Sciatic nerve (tissue), 2 donors: Measurements from ENCODE around the gene RDX. TPM values are rescaled to one million over a fixed set of nuclear protein-coding genes. Genes with fewer than 3 reads are reported as not detected.

Experiments
- ATAC-seq: fragments of 200-7000 bp; cut with Tn5 transposase; one replicate; pipeline ENCODE4 v1.9.1; 2020; ENCODE audit warnings: mild to moderate bottlenecking, moderate library complexity
- DNase-seq: peaks from one replicate; pipeline ENCODE4 v3.0.0-alpha.2; 2020; ENCODE audit warnings: low spot score
- intact Hi-C: fragments of 100-400 bp; cut with DNase I; formaldehyde crosslinking; loops from one replicate; pipeline ENCODE4 v1.14.2; 2022
- total RNA-seq: library from RNA; stranded (reverse); fragmentation: NEBNext Ultra II Directional; extraction: Animal tissue kit (Norgen Biotek cat#: 25700); gene quantifications from one replicate; pipeline ENCODE4 v1.2.1, GENCODE V29; 2021
- donor health status: DM: no; HTN: no; CAD: no.
- donor health status: DM: no; HTN: no; CAD: no.

Gene RDX
- total RNA-seq, result 195 TPM

- ATAC-seq, result peak; percentile 81
- intact Hi-C loops, result no loop called here
- peak; percentile 81 for DNase-seq
Measured at GRCh38 chr11:110296226-110297075, at the start of gene RDX. Gene RDX, minus strand, starts transcription at chr11:110296614. Its CDS starts 16,922 bp downstream, at chr11:110279692.

- DNase-seq, result no peak
- no peak for ATAC-seq
- intact Hi-C loops, result no loop called here
Measured at GRCh38 chr11:110345743-110346142, 49.3 kb upstream of the RDX start.

DNA sequence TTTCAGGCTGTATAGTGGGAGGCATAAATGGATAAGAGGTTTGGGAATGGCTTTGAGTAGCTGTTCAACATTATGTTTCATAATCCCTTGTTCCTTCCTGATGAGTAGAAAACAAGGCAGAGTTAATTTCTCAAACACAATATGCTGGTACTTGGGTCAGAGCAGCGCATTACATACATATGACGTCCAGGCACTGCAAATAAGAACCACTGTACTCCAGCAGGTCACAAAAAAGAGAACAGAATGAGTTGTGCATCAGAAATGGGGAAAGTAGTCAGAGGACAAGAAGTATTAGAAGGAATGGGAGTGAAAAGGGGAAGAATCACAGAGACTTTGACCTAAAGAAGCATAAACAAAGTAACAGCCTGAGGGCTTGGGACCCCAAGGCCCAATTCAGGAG is 44.0 kb upstream of the RDX start:
- DNase-seq, result no peak
- intact Hi-C loops, result no loop called here
- no peak for ATAC-seq

DNA sequence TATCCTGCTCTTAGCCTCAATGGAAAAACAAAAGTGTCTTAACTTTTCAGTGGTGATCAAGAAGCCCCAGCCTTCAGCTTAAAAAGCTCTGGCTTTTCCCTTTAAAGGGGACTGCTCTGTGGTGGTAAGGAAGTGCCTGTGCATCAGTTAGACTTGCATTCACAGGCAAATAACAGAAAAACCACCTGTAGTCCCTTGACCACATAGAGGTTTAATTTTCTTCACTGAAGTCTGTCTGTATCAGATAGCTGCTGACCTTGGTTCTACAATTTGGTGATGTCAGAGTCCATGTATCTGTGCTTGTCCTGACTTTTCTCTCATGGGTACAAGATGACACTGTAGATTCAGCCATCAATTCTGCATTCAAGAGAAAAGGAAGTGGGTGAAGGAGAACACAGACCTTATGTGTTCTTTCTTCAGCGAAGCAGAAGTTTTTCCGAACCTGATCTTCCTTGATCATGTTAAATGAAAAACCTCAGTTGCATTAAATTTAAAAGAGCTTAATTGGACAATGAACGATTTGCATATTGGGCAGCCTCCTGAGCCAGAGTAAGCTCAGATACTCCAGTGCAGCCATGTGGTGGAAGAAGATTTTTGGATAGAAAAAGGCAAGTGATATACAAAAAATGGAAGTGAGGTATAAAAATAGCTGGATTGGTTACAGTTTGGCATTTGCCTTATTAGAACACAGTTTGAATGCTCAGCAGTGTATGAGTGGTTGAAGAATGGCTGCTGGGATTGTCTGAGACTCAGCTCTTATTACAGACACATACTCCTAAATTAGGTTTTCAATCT is 43.2 kb upstream of the RDX start:
- intact Hi-C loops, result no loop called here
- no peak for ATAC-seq
- DNase-seq, result no peak

GRCh38 chr11:110338684-110339083 is 42.3 kb upstream of the RDX start:
- no peak for DNase-seq
- ATAC-seq, result no peak
- intact Hi-C loops, result no loop called here

DNA sequence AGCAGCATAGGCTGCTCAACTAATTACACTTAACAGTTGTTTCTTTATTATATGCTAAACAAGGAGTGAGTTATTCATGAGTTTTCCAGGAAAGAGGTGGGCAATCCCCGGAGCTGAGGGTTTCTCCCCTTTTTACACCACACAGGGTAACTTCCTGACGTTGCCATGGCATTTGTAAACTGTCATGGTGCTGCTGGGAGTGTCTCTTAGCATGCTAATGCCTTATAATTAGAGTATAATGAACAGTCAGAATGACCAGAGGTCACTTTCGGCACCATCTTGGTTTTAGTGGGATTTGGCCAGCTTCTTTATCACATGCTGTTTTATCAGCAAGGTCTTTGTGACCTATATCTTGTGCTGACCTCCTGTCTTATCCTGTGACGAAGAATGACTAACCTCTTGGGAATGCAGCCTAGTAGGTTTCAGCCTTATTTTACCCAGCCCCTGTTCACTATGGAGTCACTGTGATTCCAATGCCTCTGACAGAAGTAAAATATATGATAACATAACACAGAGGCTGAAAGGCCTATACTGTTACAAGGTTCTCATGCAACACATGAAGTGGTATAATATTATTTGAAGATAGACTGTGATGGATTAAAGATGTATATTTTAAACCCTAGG is 41.3 kb upstream of the RDX start:
- intact Hi-C loops, result no loop called here
- DNase-seq (no peak), ATAC-seq (no peak)

GRCh38 chr11:110336054-110336453 is 39.6 kb upstream of the RDX start:
- DNase-seq, result no peak
- intact Hi-C loops, result no loop called here
- ATAC-seq, result no peak

DNA sequence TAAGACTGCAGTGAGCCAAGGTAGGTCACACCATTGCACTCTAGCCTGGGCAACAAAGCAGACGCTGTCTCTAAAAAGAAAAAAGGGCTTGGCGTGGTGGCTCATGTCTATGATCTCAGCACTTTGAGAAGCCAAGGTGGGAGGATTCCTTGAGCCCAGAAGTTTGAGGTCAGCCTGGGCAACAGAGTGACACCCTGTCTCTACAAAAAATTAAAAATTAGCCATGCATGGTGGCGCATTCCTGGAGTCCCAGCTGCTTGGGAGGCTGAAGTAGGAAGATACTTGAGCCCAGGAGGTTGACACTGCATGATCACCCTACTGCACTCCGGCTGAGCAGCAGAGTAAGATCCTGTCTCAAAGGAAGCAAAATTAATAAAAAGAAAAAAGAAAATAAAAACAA is 38.9 kb upstream of the RDX start:
- ATAC-seq (no peak), DNase-seq (no peak)
- intact Hi-C loops, result no loop called here

DNA sequence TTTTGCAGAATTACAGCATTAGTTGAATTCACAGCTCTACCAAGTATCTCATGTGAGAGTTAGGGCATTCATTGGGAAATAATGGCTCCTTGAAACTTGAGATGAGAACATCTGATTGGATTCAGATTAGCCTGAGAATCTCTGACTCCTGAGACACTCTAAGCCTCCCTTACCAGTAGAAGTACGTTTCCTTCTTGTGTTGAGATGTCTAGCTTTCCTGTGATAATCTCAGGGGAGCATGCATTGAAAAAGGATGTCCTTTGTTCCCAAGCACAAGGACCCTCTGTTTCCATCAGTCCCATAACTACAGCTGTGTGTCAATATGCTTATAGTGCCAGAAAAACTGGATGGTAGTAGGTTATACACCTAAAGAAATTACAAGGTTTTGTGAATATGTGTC is 35.2 kb upstream of the RDX start:
- ATAC-seq, result no peak
- intact Hi-C loops, result no loop called here
- DNase-seq, result no peak

DNA sequence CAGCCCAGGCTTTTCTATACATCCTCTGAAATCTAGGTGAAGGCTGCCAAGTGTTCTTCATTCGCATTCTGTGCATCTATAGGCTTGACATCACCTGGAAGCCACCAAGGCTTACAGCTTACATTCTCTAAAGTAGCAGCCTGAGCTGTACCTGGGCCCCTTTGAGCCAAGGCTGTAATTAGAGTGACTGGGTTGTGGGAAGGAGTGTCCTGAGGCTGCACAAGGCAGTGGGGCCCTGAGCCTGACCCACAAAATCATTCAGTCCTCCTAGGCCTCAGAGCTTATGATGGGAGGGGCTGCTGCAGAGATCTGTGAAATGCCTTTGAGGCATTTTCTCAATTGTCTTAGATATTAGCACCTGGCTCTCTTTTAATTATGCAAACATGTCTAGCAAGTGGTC is 33.0 kb upstream of the RDX start:
- DNase-seq (no peak), ATAC-seq (no peak)
- intact Hi-C loops, result no loop called here

DNA sequence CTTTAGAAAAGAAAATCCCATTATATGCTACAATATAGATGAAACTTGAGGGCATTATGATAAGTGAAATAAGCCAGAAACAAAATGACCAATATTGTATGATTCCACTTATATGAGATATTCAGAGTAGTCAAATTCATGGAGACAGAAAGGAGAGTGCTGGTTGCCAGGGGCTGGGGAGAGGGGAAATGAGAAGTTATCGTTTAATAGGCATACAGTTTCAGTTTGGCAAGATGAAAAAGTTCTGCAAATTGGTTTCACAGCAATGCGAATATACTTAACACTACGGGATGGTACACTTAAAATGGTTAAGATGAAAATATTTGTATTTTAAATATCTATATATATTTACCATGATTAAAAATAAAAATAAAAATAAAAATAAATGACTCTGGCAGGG is 31.1 kb upstream of the RDX start:
- ATAC-seq, result no peak
- no peak for DNase-seq
- intact Hi-C loops, result no loop called here

DNA sequence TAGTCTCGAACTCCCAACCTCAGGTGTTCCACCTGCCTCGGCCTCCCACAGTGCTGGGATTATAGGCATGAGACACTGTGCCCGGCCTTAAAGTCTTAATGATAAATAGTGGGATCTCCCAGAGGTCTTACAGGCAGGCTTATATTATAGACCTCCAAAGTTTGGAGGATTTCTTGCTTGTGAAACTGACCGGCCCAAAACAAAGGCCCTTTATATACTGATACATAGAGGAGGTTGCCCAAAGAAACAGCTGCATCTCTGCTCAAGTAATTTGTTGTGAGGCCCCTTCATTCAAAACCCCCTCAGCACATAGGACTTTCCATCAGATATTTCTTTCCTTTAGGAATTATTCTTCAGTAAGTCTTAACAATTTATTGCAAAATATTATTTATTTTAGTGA is 27.4 kb upstream of the RDX start:
- peak; percentile 34 for ATAC-seq
- DNase-seq, result no peak
- intact Hi-C loops, result no loop called here

DNA sequence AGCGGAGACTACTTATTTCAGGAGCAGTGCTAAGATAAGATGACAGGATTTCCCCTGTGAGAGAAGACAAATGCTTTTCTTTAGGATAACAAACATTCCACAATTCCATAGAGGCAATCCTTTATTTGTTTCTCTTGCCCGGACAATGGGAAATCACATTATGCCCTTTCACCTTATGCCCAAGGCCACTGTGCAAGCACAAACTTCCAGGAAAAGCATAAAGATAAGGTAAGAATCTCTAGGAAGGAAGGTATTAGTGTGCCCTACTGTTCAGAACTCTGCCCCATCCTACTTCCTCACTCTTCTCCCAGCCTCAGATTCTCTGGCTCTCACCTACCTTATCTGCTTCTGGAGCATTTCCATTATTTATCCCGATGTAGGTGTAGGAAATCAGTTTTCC is 23.1 kb upstream of the RDX start:
- ATAC-seq (no peak), DNase-seq (no peak)
- intact Hi-C loops, result no loop called here

DNA sequence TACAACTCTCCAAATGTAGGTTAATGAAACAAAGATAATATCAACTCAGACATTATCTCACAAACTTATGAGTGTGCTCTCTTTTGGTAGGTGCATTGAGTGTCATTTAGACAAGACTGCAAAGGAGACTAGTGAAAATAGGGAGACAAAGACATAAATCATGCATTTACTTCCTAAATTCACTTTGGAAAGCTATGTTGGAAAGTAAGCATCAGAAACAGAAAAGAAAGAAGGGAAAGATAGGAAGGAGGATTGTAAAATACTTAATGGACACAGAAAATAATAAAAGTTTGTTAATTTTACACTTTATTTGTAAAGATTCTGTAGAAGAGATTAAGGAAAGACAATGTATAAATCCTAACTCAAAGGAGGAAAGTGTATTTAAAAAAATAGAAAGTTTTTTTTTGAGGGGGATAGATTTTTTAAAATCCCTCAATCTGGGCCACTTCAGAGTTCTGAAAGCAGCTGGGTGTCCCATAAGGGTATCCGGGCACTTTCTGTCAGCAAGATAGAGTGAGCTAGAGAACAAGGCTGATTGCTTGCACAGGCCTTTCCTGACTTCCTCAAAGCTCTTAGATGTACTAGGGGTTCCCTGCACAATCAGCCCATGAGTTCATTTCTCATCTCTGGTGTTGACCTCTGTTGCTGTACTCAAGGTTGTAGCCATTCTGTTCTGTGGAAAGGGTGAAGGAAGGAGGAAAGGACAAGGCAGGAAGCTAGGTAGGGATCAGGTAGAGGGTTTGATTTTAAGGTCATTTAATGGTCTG is 22.4 kb upstream of the RDX start:
- ATAC-seq (no peak), DNase-seq (no peak)
- intact Hi-C loops, result no loop called here

DNA sequence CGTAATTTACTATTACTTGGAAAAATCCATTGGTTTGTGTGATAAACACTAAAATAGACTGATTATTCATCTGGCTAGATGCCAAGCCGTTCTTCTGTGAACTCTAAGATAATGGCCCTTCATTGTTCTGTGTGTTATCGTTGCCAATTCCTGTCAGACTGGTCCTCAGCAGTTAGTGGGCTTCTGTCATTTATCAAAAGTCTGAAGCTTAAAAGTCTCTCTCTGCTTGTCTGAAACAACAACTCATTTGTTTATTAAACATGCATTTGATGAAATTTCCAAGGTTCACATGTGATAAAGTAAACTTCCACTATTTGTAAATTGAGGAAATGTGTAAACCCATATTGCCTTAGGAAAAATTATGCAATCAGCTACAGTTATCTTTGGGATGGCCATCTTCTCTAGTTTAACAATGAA is 21.1 kb upstream of the RDX start:
- DNase-seq (no peak), ATAC-seq (no peak)
- intact Hi-C loops, result no loop called here

- ATAC-seq (no peak), DNase-seq (no peak)
- intact Hi-C loops, result no loop called here
Measured at GRCh38 chr11:110314366-110315095, 18.1 kb upstream of the RDX start.

- intact Hi-C loops, result no loop called here
- DNase-seq (no peak), ATAC-seq (no peak)
Measured at GRCh38 chr11:110312670-110313069, 16.3 kb upstream of the RDX start.

- DNase-seq, result no peak
- intact Hi-C loops, result no loop called here
- no peak for ATAC-seq
Measured at GRCh38 chr11:110311783-110312579, 15.6 kb upstream of the RDX start.
